ENCODE results near the gene SCN4A. TPM values are rescaled to one million over a fixed set of nuclear protein-coding genes. Genes with fewer than 3 reads are reported as not detected.
A peak's percentile ranks its signal among the peaks of the same experiment; 100 is the strongest.

SCN4A gene
- total RNA-seq, 4 donors from 2014 or later: 0.21 to 2.4 (median 1.1) TPM

DNA sequence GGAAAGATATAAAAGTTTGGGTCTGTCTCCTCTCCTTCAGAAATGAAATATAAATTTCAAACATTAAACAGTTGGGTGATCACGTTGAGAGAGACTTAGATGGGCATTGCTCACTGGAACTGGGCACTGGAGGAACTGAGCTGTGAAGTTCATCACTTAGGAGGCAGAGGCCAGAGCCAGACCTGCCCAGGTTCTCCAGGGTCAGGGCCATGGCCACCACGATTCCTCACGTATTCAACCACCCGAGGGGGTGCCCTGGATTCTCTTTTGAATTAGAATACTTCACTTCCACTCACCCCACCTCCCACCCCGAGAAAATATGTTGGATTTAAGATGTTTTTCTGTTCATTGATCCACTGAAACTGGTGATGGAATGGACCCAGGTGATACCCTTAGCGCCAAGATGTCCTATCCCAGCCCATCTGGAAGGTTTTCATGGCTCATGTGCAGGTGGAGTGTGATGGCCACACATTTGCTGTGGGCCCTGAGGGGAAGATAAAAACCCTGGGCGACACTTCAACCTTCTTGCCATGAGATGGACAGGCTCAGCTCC, 31.6 kb upstream of the SCN4A start:
- TF ChIP-seq EP300 (IDR thresholded peaks at IDR 0.05) (no peak), POLR2A (IDR thresholded peaks at IDR 0.05) (no peak)
- TF ChIP-seq, protein P1, sequence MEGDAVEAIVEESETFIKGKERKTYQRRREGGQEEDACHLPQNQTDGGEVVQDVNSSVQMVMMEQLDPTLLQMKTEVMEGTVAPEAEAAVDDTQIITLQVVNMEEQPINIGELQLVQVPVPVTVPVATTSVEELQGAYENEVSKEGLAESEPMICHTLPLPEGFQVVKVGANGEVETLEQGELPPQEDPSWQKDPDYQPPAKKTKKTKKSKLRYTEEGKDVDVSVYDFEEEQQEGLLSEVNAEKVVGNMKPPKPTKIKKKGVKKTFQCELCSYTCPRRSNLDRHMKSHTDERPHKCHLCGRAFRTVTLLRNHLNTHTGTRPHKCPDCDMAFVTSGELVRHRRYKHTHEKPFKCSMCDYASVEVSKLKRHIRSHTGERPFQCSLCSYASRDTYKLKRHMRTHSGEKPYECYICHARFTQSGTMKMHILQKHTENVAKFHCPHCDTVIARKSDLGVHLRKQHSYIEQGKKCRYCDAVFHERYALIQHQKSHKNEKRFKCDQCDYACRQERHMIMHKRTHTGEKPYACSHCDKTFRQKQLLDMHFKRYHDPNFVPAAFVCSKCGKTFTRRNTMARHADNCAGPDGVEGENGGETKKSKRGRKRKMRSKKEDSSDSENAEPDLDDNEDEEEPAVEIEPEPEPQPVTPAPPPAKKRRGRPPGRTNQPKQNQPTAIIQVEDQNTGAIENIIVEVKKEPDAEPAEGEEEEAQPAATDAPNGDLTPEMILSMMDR (IDR thresholded peaks at IDR 0.05): no peak
- no peaks in the 10 kb centered on the region for H3K9me3 ChIP-seq
- 89 to 91% methylated on average over 7 of the region's 7 CpGs for WGBS, 2 donors
- H3K4me3 ChIP-seq: no peak overlapping the region
- H3K27me3 ChIP-seq: peaks cover 0 to 22% of the 10 kb centered on the region in 2 donors
- H3K4me1 ChIP-seq: peaks cover 0 to 33% (median 11%) of the 10 kb centered on the region in 4 donors
- DNase-seq (ENCODE audit: low spot score in 2 of 2): no peak
- no peak overlapping the region for H3K27ac ChIP-seq
- H3K36me3 ChIP-seq: no peaks in the 10 kb centered on the region

DNA sequence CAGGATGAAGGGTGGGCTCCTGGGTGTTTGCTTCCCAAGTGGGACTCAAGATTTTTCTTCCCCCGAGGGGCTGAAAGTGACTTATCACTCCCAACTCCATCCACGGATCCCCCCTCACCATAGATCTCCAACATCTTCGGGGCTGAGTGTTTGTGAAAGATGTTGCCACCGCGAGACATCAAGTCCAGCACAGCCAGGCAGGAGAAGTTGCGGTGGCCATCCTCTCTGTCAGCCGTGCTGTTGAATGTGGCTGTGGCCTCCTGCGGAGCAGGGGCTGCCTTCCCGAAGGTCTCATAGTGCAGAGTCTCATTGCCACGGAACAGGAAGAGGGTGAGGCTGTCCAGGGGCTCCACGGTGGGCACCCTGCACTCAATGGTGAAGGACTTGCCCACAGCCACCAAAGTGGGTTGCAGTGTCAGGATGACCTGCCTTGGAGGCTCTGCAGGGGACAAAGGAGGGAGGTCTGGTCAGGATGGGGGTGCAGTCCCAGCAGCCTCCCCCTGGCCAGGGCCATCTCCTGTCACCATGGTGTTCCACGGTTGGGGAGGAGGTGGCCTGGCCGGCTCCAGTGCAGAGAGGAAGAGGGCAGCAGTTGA, 30.9 kb upstream of the SCN4A start:
- Histone ChIP-seq H3K4me1 (peaks cover 0 to 33% (median 12%) of the 10 kb centered on the region in 4 donors), H3K27me3 (peaks cover 0 to 29% of the 10 kb centered on the region in 2 donors), H3K9me3 (no peaks in the 10 kb centered on the region), H3K36me3 (no peaks in the 10 kb centered on the region), H3K27ac (no peak overlapping the region), H3K4me3 (no peak overlapping the region)
- DNase-seq (ENCODE audit: low spot score in 2 of 2): no peak
- no peak for TF ChIP-seq POLR2A (IDR thresholded peaks at IDR 0.05)
- no peak for TF ChIP-seq EP300 (IDR thresholded peaks at IDR 0.05)
- TF ChIP-seq, protein P1 (IDR thresholded peaks at IDR 0.05): no peak
- 85 to 89% methylated on average over 12 to 13 of the region's 13 CpGs for WGBS, 2 donors

DNA sequence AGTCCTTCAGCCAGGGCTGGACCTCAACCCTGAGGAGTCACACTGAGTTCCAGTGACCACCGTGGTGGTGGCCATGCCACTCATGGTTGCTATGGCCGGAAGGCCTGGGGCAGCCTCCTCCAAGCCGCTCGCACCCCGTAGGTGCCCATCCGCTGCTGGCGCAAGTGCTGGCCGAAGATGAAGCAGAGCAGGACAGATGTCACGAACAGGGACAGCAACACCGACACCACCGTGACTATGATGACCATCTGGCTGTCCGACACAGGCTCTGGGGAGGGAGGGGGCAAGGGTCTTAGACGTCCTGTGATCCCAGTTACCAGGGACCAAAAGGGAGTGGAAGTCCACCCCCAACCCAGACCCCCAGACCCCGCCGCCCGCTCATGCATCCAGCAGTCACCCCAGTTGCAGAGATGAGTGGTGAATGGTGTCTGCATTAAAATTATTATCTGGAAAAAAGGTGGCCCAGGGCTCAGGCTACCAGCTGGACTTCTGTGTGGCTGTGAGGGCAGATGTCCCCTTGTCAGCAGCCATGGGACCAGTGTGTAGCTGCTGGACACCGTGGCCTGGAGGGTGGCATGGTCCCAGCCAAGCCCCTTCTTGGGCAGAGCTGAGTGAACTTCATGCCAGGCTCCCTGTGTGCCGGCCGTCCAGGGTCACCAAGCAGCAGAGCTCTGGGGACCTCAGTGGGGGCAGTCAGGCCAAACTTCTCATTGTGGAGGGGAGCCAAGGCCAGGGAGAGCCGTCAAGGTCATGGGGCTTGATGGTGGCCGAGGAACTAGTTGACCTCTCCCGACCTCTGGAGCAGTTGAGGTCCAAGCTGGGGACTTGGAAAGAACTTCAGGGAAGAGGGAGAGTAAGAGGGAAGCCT, 30.2 kb upstream of the SCN4A start:
- Histone ChIP-seq H3K4me1 (peaks cover 0 to 33% (median 14%) of the 10 kb centered on the region in 4 donors), H3K9me3 (no peaks in the 10 kb centered on the region), H3K36me3 (no peaks in the 10 kb centered on the region), H3K27me3 (peaks cover 0 to 36% of the 10 kb centered on the region in 2 donors), H3K4me3 (no peak overlapping the region), H3K27ac (peak overlapping the region in 1 of 4 donors; percentile 1)
- TF ChIP-seq POLR2A (IDR thresholded peaks at IDR 0.05) (no peak), EP300 (IDR thresholded peaks at IDR 0.05) (no peak)
- TF ChIP-seq, protein P1 (IDR thresholded peaks at IDR 0.05): no peak
- 86 to 88% methylated on average over 18 to 22 of the region's 22 CpGs for WGBS, 2 donors
- DNase-seq (ENCODE audit: low spot score in 2 of 2): no peak

DNA sequence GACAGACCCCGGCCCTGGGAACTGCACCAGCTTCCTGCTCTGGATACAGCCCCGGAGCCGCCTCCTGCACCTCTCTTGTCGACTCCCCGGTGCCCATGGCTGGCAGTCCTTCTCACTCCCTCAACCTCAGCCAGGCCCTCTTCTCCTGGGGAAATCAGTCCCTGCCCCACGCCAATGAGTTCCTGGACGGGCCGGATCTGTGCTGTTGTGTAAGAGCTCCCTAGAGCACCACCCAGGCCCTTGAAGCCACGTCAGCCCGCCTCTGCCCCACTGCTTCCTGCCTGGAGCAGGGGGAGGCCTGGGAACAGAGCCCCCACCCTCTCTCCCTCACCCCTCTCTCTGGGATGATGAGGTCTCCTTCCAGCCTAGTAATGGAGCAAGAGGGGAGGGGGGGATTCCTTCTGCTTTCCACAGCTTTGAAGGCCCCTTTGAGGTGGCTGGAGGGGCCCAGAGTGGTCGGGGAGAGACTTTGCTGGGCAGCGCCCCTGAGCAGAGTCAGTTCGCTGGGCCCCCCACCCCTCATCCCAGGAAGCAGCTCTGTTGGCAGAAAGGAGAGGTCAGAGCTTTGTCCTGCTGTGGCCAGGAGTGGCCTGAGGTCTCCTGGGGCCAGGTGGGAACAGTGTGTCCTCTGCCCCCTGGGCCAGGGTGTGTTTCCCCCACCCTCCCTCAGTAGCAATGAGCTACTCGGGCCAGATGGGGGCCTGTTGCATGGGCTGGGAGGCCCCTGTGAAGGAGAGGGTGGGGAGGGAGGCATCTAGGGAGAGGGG, 29.2 kb upstream of the SCN4A start:
- Histone ChIP-seq H3K9me3 (no peaks in the 10 kb centered on the region), H3K4me1 (peaks cover 0 to 32% (median 14%) of the 10 kb centered on the region in 4 donors), H3K27ac (peak overlapping the region in 2 of 4 donors; percentile 1 to 40), H3K4me3 (no peak overlapping the region), H3K36me3 (no peaks in the 10 kb centered on the region), H3K27me3 (peaks cover 0 to 45% of the 10 kb centered on the region in 2 donors)
- whole genome bisulfite sequencing, 2 donors: 77 to 83% methylated on average over 13 of the region's 14 CpGs
- no peak for DNase-seq (ENCODE audit: low spot score in 2 of 2)
- TF ChIP-seq POLR2A (IDR thresholded peaks at IDR 0.05): no peak
- no peak for TF ChIP-seq EP300 (IDR thresholded peaks at IDR 0.05)
- TF ChIP-seq, protein P1 (IDR thresholded peaks at IDR 0.05): no peak

All from tibial nerve (tissue), 4 donors.